ENCODE measurements around the gene MFSD6. TPM values are rescaled to one million over a fixed set of nuclear protein-coding genes. Genes with fewer than 3 reads are reported as not detected.

Gene MFSD6
- total and polyA plus RNA-seq, 2 of the 8 experiments (the other 6 are each of a cell fraction or from before 2014, with no cell fraction given), result 1.8 to 5.1 TPM

GRCh38 chr2:190407246-190407661 is 901 bp upstream of the MFSD6 start:
- Histone ChIP-seq H2AK5ac (ENCODE audit: low read depth, low read length) (no peak overlapping the region), H3K36me3 (ENCODE audit: control insufficient read depth in 2 of 4, insufficient read depth in 4 of 4, low read length in 3 of 4) (no peaks in the 10 kb centered on the region), H3K18ac (ENCODE audit: extremely low read depth, low read length) (no peak overlapping the region), H3K9me3 (ENCODE audit: insufficient read depth in 2 of 2, low read depth in 1 of 2, low read length in 1 of 2) (no peaks in the 10 kb centered on the region), H3K79me1 (ENCODE audit: low read depth, low read length) (no peaks in the 10 kb centered on the region), H3K4ac (replicated peaks; ENCODE audit: insufficient read length, low read depth, low read length) (no peak overlapping the region), H3K4me2 (ENCODE audit: insufficient read depth in 1 of 2, low read depth in 2 of 2, low read length in 2 of 2) (peak overlapping the region; percentile 95 to 99), H3K79me2 (ENCODE audit: control insufficient read depth in 1 of 2, insufficient read depth in 2 of 2, low read length in 2 of 2) (no peaks in the 10 kb centered on the region), H4K8ac (ENCODE audit: extremely low read depth, insufficient read depth, low read length) (no peak overlapping the region), H2AFZ (ENCODE audit: low read length) (peak overlapping the region; percentile 48), H2BK15ac (ENCODE audit: low read length) (no peak overlapping the region), H4K5ac (ENCODE audit: insufficient read length, low read depth, low read length) (no peak overlapping the region), H4K91ac (replicated peaks; ENCODE audit: insufficient read length, low read length) (no peak overlapping the region), H3K23ac (ENCODE audit: insufficient read length) (no peak overlapping the region), H3K27ac (ENCODE audit: low read depth, low read length) (no peak overlapping the region), H3K23me2 (ENCODE audit: low read depth, low read length) (peaks cover 11% of the 10 kb centered on the region; the same call in 1 of the 2 replicates), H3K9ac (replicated peaks in 1 of 4; ENCODE audit: extremely low read depth in 1 of 4, low read depth in 3 of 4, low read length in 3 of 4) (peak overlapping the region in 1 of 4 experiments; percentile 61; a peak in 1 of 7 replicates), H3K27me3 (replicated peaks in 1 of 4; ENCODE audit: control insufficient read depth in 3 of 4, extremely low read depth in 1 of 4, insufficient read depth in 3 of 4, low read length in 3 of 4) (peaks cover 2 to 24% (median 20%) of the 10 kb centered on the region in 4 experiments), H3K4me1 (replicated peaks in 1 of 4; ENCODE audit: control insufficient read depth in 3 of 4, insufficient read depth in 4 of 4, low read length in 3 of 4) (peaks cover 3 to 4% (median 4%) of the 10 kb centered on the region in 4 experiments; a peak in 6 of 7 replicates), H2BK120ac (replicated peaks; ENCODE audit: low read depth, low read length) (no peak overlapping the region), H2BK12ac (ENCODE audit: low read depth, low read length) (peak overlapping the region; percentile 44; the same call in 1 of the 2 replicates), H2BK5ac (ENCODE audit: low read depth, low read length) (no peak overlapping the region), H2BK20ac (ENCODE audit: low read length) (no peak overlapping the region), H3K4me3 (ENCODE audit: extremely low read depth in 1 of 4, insufficient read depth in 2 of 4, low read depth in 3 of 4, low read length in 4 of 4) (peak overlapping the region; percentile 59 to 82 (median 72)), H3K56ac (replicated peaks; ENCODE audit: insufficient read length, low read depth, low read length) (no peak overlapping the region), H3K14ac (ENCODE audit: insufficient read length) (no peak overlapping the region), H4K20me1 (replicated peaks in 1 of 2; ENCODE audit: control insufficient read depth in 1 of 2, insufficient read depth in 2 of 2, low read length in 2 of 2) (no peaks in the 10 kb centered on the region)
- CTCF ChIA-PET (ENCODE audit: partially characterized antibody), result interaction anchor here (0.8 to 1.2 kb wide), 3 partner anchors 21 to 401 kb away, joined by 3 read pairs; no protein-coding TSS in a partner anchor
- TF ChIP-seq EP300 (IDR thresholded peaks at IDR 0.05; ENCODE audit: borderline replicate concordance in 1 of 2, low read depth in 2 of 2, low read length in 2 of 2), result no peak
- no peak for TF ChIP-seq CEBPB (IDR thresholded peaks at IDR 0.05; ENCODE audit: low read depth, low read length)
- TF ChIP-seq USF2 (IDR thresholded peaks at IDR 0.05; ENCODE audit: low read length), result no peak
- TF ChIP-seq SUZ12 (IDR thresholded peaks at IDR 0.05; ENCODE audit: low read length), result 0 out of 2 replicates have a peak, but pooled peaks have one; percentile 49
- WGBS, 2 experiments (ENCODE audit: extremely low coverage in 1 of 2, insufficient coverage in 1 of 2, insufficient read length in 1 of 2, insufficient replicate concordance in 2 of 2, low coverage in 1 of 2, low lambda C conversion rate in 2 of 2, missing lambda C conversion rate in 1 of 2), result 35% methylated on average over 11 of the region's 11 CpGs; no CpG with 5 or more reads in 1 of the 2 experiments
- no peak for DNase-seq (ENCODE audit: low read depth in 1 of 2, low spot score in 2 of 2)
- FAIRE-seq, result no peak
- POLR2A ChIA-PET (ENCODE audit: partially characterized antibody), result interaction anchor here (1.1 kb wide), 2 partner anchors 16 to 88 kb away, joined by 3 to 4 read pairs; partner anchors contain the start of gene HIBCH
